Measurements from ENCODE around the gene TMEM116. TPM values are rescaled to one million over a fixed set of nuclear protein-coding genes. Genes with fewer than 3 reads are reported as not detected.
"Not testable (repeated sequence)": the region's sequence is repeated elsewhere in the genome, so short reads cannot be mapped to it uniquely, and the experiment has no call there.

The TMEM116 gene
- total and polyA plus RNA-seq, 9 donors: 9.8 to 14.4 (median 12.5) TPM

DNA sequence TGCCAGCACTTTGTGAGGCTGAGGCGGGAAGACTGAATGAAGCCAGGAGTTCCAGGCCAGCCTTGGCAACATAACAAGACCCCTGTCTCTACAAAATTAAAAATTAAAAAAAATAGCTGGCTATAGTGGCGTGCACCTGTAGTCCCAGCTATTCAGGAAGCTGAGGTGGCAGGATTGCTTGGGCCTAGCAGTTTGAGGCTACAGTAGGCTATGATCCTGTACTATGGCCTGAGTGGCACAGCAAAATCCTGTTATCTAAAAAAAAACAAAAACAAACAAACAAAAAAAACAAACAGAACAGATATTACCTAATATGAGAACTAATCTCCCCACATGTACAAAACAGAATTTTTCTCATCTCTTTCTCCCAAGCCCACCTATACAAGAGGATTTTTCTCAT, 15.7 kb downstream of the TMEM116 start:
- WGBS (ENCODE audit: insufficient coverage): no CpG with 5 or more reads among the region's 2 CpGs
- Histone ChIP-seq H3K4me3 (ENCODE audit: low read length) (no peak overlapping the region), H3K27ac (ENCODE audit: low read length) (no peak overlapping the region), H3K36me3 (ENCODE audit: control insufficient read depth, insufficient read depth, low read length) (no peaks in the 10 kb centered on the region), H3K27me3 (ENCODE audit: control insufficient read depth, insufficient read depth, low read length) (no peaks in the 10 kb centered on the region), H3K4me1 (ENCODE audit: control insufficient read depth, insufficient read depth, low read length) (no peaks in the 10 kb centered on the region), H3K9me3 (replicated peaks; ENCODE audit: control insufficient read depth, low read depth, low read length) (no peaks in the 10 kb centered on the region)
- no peak for DNase-seq

DNA sequence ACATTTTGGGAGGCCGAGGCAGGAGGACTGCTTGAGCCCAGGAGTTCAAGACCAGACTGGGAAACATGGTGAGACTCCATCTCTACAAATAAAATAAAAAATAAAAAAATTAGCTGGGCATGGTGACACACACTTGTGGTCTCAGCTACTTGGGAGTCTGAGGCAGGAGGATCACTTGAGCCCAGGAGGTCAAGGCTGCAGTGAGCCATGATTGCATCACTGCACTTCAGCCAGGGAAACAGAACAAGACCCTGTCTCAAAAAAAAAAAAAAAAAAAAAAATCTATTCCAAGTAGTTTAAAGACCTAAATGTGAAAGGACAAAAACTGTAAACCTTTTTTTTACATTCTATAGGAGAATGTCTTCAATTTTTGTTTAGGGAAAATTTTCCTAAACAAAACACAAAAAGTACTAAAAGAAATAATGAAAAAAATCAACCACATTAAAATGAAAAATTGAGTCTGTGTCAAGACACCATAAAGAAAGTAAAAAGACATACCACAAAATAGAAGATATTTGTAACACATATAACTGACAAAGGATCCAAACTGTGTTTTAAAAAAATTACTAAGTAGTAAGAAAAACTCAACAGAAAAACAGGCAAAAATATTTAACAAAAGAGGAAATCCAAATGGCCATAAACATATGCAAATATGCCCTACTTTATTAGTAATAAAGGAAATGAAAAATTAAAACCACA, 17.0 kb downstream of the TMEM116 start:
- H3K27me3 ChIP-seq (ENCODE audit: control insufficient read depth, insufficient read depth, low read length): no peaks in the 10 kb centered on the region
- H3K9me3 ChIP-seq (replicated peaks; ENCODE audit: control insufficient read depth, low read depth, low read length): no peaks in the 10 kb centered on the region
- no peak for DNase-seq
- no peaks in the 10 kb centered on the region for H3K36me3 ChIP-seq (ENCODE audit: control insufficient read depth, insufficient read depth, low read length)
- H3K4me3 ChIP-seq (ENCODE audit: low read length): no peak overlapping the region
- no peaks in the 10 kb centered on the region for H3K4me1 ChIP-seq (ENCODE audit: control insufficient read depth, insufficient read depth, low read length)
- no peak overlapping the region for H3K27ac ChIP-seq (ENCODE audit: low read length)
- WGBS (ENCODE audit: insufficient coverage): no CpG with 5 or more reads among the region's 1 CpG

DNA sequence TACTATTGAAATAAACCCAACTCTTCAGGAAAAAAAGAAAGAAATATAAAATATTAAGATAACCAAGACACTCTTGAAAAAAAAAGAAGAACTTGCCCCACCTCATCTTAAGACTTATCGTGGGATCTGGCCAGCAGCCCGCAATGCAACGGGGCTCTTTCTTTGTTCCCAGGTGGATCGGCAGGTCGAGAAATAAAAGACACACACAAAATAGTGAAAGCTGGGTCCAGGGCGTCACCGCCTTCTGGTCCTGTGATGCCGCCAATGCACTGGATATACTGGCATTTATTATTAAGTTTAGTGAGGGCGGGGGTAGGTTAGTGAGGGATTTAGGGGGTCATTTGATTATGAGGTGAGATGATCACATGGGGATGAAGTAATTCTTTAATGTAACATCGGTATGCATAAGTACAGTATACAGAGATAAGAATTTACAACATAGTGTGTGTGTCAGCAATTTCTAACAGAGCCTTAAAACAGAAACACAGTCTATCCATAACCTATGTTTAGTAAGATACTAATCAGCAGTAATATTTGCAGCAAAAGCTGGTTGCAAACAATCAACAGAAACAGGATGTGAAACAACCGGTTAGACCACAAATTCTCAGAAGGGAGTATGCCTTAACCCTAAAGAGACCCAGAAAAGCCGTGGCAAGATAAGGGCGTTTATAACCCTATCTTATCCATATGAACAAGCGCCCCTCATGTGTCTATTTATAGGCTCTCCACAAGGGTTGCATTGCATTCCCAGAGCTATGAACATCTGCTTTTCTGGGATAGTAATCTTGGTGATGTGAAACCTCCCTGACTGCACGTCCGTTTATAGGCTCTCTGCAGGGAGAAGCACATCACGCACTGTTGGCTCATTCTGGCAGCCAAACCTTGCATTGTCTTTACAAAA, 18.5 kb downstream of the TMEM116 start:
- not testable (repeated sequence) for H3K4me3 ChIP-seq (ENCODE audit: low read length); H3K36me3 ChIP-seq (ENCODE audit: control insufficient read depth, insufficient read depth, low read length); H3K9me3 ChIP-seq (replicated peaks; ENCODE audit: control insufficient read depth, low read depth, low read length); H3K27me3 ChIP-seq (ENCODE audit: control insufficient read depth, insufficient read depth, low read length); H3K27ac ChIP-seq (ENCODE audit: low read length); H3K4me1 ChIP-seq (ENCODE audit: control insufficient read depth, insufficient read depth, low read length)
- 69% methylated on average over 2 of the region's 17 CpGs for WGBS (ENCODE audit: insufficient coverage)
- peak; percentile 46 for DNase-seq

DNA sequence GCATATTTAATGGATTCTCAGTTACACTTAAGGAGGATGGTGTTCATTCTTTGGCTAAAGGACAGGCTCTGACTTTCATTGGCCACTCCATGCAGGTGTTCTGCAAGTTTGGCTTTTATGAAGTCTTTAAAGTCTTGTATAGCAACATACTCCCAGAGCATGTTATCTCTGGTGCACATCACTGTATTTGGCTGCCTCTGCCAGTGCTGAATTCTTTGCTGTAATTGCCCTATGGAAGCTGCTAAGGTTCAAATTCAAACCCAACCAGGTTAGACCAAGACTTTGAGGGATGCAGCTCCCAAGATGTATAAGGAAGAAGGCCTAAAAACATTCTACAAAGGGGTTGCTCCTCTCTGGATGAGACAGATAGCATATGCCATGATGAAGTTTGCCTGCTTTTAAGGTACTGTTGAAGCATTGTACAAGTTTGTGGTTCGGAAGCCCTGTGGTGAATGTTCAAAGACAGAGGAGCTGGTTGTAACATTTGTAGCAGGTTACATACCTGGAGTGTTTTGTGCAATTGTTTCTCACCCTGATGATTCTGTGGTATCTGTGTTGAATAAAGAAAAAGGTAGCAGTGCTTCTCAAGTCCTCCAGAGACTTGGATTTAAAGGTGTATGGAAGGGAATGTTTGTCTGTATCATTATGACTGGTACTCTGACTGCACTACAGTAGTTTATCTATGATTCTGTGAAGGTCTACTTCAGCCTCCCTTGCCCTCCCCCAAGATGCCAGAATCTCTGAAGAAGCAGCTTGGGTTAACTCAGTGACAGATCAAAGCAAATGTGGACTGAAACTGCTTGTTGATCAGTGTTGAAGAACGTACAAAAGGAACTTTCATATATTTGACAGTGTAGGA, 19.4 kb downstream of the TMEM116 start:
- no peak for DNase-seq
- H3K4me3 ChIP-seq (ENCODE audit: low read length): no peak overlapping the region
- no peaks in the 10 kb centered on the region for H3K4me1 ChIP-seq (ENCODE audit: control insufficient read depth, insufficient read depth, low read length)
- H3K36me3 ChIP-seq (ENCODE audit: control insufficient read depth, insufficient read depth, low read length): no peaks in the 10 kb centered on the region
- WGBS (ENCODE audit: insufficient coverage): 100% methylated on average over 1 of the region's 2 CpGs
- H3K27ac ChIP-seq (ENCODE audit: low read length): no peak overlapping the region
- H3K9me3 ChIP-seq (replicated peaks; ENCODE audit: control insufficient read depth, low read depth, low read length): no peaks in the 10 kb centered on the region
- no peaks in the 10 kb centered on the region for H3K27me3 ChIP-seq (ENCODE audit: control insufficient read depth, insufficient read depth, low read length)

DNA sequence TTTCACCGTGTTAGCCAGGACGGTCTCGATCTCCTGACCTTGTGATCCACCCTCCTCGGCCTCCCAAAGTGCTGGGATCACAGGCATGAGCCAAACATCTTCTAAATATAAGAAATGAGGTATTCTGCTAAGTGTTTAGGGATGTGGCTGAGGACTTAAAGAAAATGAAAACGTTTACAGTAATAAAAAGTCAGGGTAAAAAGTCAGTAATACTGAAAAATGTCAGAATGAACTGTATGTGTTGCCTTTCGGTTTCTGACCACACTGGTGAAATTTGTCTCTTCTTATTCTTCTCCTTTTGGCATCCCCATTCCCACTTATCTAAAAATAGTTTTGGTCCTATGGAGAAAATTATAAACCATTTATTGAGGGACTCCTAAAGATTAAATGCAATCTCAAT, 20.5 kb downstream of the TMEM116 start:
- DNase-seq: no peak
- H3K36me3 ChIP-seq (ENCODE audit: control insufficient read depth, insufficient read depth, low read length): no peaks in the 10 kb centered on the region
- H3K9me3 ChIP-seq (replicated peaks; ENCODE audit: control insufficient read depth, low read depth, low read length): no peaks in the 10 kb centered on the region
- WGBS (ENCODE audit: insufficient coverage): 0% methylated on average over 1 of the region's 6 CpGs
- H3K4me3 ChIP-seq (ENCODE audit: low read length): no peak overlapping the region
- H3K27ac ChIP-seq (ENCODE audit: low read length): no peak overlapping the region
- H3K27me3 ChIP-seq (ENCODE audit: control insufficient read depth, insufficient read depth, low read length): no peaks in the 10 kb centered on the region
- no peaks in the 10 kb centered on the region for H3K4me1 ChIP-seq (ENCODE audit: control insufficient read depth, insufficient read depth, low read length)

DNA sequence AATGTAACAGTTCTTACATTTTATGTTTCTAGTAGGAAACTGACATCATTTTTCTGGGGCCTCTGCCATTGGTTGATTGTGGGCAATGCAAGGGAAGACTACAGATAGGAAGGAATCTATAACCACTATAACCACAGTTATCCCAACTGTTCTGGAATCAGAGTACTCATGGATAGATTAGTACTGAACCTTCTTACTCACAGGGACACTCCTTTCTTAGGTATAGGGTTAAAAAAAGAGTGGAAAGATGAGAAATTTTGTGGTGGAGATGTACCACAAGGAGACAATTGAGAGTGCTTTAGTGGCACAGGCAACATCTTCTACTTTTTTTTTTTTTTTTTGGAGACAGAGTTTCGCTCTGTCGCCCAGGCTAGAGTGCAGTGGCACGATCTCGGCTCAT, 21.0 kb downstream of the TMEM116 start:
- Histone ChIP-seq H3K36me3 (ENCODE audit: control insufficient read depth, insufficient read depth, low read length) (no peaks in the 10 kb centered on the region), H3K9me3 (replicated peaks; ENCODE audit: control insufficient read depth, low read depth, low read length) (no peaks in the 10 kb centered on the region), H3K27me3 (ENCODE audit: control insufficient read depth, insufficient read depth, low read length) (no peaks in the 10 kb centered on the region), H3K27ac (ENCODE audit: low read length) (no peak overlapping the region), H3K4me3 (ENCODE audit: low read length) (no peak overlapping the region), H3K4me1 (ENCODE audit: control insufficient read depth, insufficient read depth, low read length) (no peaks in the 10 kb centered on the region)
- WGBS (ENCODE audit: insufficient coverage): no CpG with 5 or more reads among the region's 4 CpGs
- no peak for DNase-seq

DNA sequence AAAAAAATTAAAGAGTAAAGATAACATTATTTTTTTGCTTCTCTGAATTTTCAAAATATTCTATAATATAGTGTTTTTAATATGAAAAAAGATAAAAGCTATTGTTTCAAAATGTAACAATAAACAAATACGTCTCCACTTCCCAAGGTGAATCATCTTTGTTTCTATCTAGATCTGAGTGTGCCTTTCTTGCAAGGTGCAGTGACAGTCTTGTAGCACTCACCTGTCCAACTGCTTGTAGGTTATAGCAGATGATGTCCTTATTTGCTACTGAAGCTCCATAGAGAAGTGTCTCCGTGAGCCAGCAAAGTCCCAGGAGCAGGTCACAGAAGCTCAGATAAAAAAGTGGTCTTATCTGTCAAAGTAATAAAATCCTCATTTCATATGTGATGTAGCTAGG, 21.4 kb downstream of the TMEM116 start:
- DNase-seq: no peak
- H3K4me1 ChIP-seq (ENCODE audit: control insufficient read depth, insufficient read depth, low read length): no peaks in the 10 kb centered on the region
- no CpG with 5 or more reads among the region's 2 CpGs for WGBS (ENCODE audit: insufficient coverage)
- no peaks in the 10 kb centered on the region for H3K36me3 ChIP-seq (ENCODE audit: control insufficient read depth, insufficient read depth, low read length)
- no peak overlapping the region for H3K27ac ChIP-seq (ENCODE audit: low read length)
- no peaks in the 10 kb centered on the region for H3K9me3 ChIP-seq (replicated peaks; ENCODE audit: control insufficient read depth, low read depth, low read length)
- no peak overlapping the region for H3K4me3 ChIP-seq (ENCODE audit: low read length)
- H3K27me3 ChIP-seq (ENCODE audit: control insufficient read depth, insufficient read depth, low read length): no peaks in the 10 kb centered on the region

DNA sequence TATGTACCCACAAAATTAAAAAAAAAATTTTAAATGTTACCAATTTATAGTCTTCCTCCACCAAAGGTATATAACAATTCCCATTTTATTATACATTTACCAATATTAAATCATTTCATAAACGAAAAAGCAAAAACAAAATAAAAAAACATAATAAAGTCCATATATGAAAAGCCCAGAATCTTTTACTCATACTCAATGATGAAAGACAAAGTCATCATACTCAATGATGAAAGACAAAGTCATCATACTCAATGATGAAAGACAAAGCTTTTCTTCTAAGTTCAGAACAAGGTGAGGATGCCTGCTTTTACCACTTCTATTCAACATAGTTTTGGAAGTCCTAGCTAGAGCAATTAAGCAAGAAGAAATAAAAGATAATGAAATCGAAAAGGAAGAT, 28.1 kb downstream of the TMEM116 start:
- DNase-seq: no peak
- Histone ChIP-seq H3K4me3 (ENCODE audit: low read length) (no peak overlapping the region), H3K4me1 (ENCODE audit: control insufficient read depth, insufficient read depth, low read length) (no peaks in the 10 kb centered on the region), H3K9me3 (replicated peaks; ENCODE audit: control insufficient read depth, low read depth, low read length) (no peaks in the 10 kb centered on the region), H3K36me3 (ENCODE audit: control insufficient read depth, insufficient read depth, low read length) (no peaks in the 10 kb centered on the region), H3K27ac (ENCODE audit: low read length) (no peak overlapping the region), H3K27me3 (ENCODE audit: control insufficient read depth, insufficient read depth, low read length) (no peaks in the 10 kb centered on the region)
- WGBS (ENCODE audit: insufficient coverage): no CpG with 5 or more reads among the region's 2 CpGs

DNA sequence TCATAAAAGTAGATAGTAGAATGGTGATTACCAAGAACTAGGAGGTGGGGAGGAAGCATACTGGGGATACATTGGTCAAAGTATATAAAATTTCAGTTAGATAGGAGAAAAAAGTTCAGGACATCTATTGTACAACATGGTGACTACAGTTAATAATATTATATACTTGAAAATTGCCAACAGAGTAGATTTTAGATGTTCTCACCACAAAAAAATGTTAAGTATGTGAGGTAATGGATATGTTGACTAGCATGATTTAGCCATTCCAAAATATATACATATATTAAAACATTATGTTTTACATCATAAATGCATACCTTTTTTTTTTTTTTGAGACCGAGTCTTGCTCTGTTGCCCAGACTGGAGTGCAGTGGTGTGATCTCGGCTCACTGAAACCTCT, 31.0 kb downstream of the TMEM116 start:
- H3K27ac ChIP-seq (ENCODE audit: low read length): no peak overlapping the region
- no peaks in the 10 kb centered on the region for H3K27me3 ChIP-seq (ENCODE audit: control insufficient read depth, insufficient read depth, low read length)
- no peak for DNase-seq
- H3K4me3 ChIP-seq (ENCODE audit: low read length): no peak overlapping the region
- no peaks in the 10 kb centered on the region for H3K36me3 ChIP-seq (ENCODE audit: control insufficient read depth, insufficient read depth, low read length)
- H3K9me3 ChIP-seq (replicated peaks; ENCODE audit: control insufficient read depth, low read depth, low read length): no peaks in the 10 kb centered on the region
- WGBS (ENCODE audit: insufficient coverage): no CpG with 5 or more reads among the region's 2 CpGs
- no peaks in the 10 kb centered on the region for H3K4me1 ChIP-seq (ENCODE audit: control insufficient read depth, insufficient read depth, low read length)

DNA sequence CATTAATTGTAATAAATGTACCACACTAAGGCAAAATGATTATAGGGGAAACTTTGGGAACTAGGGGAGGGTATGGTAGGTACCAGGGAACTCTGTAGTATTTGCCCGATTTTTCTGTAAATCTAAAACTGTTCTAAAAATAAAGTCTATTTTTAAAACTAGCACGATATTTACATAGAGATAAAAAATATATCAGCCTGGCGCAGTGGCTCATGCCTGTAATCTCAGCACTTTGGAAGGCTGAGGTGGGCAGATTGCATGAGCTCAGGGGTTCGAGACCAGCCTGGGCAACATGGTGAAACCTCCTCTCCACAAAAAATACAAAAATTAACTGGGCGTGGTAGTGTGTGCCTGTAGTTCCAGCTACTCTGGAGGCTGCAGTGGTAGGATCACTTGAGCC, 32.4 kb downstream of the TMEM116 start:
- Histone ChIP-seq H3K9me3 (replicated peaks; ENCODE audit: control insufficient read depth, low read depth, low read length) (no peaks in the 10 kb centered on the region), H3K4me3 (ENCODE audit: low read length) (no peak overlapping the region), H3K36me3 (ENCODE audit: control insufficient read depth, insufficient read depth, low read length) (no peaks in the 10 kb centered on the region), H3K27ac (ENCODE audit: low read length) (no peak overlapping the region), H3K27me3 (ENCODE audit: control insufficient read depth, insufficient read depth, low read length) (no peaks in the 10 kb centered on the region), H3K4me1 (ENCODE audit: control insufficient read depth, insufficient read depth, low read length) (no peaks in the 10 kb centered on the region)
- DNase-seq: no peak
- WGBS (ENCODE audit: insufficient coverage): no CpG with 5 or more reads among the region's 5 CpGs
